Neural cell (in vitro differentiated cells): ENCODE measurements around the gene PAPLN. TPM values are rescaled to one million over a fixed set of nuclear protein-coding genes. Genes with fewer than 3 reads are reported as not detected.

Source experiments
- H2AFZ ChIP-seq: fragments of 200-600, 300-800 bp; sonication (generic), shearing (Covaris generic); 2 replicates; pipeline ENCODE4 v1.6.0; 2014; ENCODE audit warnings: low read depth, mild to moderate bottlenecking, antibody characterized with exemption, low read length, moderate library complexity
- H3F3A ChIP-seq: fragments of 200-600 bp; shearing (Covaris generic); 2 replicates; pipeline ENCODE4 v1.6.1; 2016; ENCODE audit warnings: mild to moderate bottlenecking, moderate library complexity, mixed read lengths, antibody characterized with exemption, low read length; ENCODE audit not compliant: insufficient read depth, poor library complexity, severe bottlenecking
- H3K27ac ChIP-seq: fragments of 200-600, 300-800 bp; sonication (generic), shearing (Covaris generic); 2 replicates; pipeline ENCODE4 v1.5.1; 2014; ENCODE audit warnings: mild to moderate bottlenecking, low read length, moderate library complexity
- H3K27me3 ChIP-seq: fragments of 300-800, 200-600 bp; sonication (generic), shearing (Covaris generic); 2 replicates; pipeline ENCODE4 v1.6.0; 2014; ENCODE audit warnings: mild to moderate bottlenecking, low read depth, low read length, moderate library complexity; ENCODE audit not compliant: insufficient read depth
- H3K36me3 ChIP-seq: fragments of 300-800, 200-600 bp; sonication (generic), shearing (Covaris generic); 2 replicates; pipeline ENCODE4 v1.5.1; 2014; ENCODE audit warnings: mild to moderate bottlenecking, antibody characterized with exemption, low read length, moderate library complexity; ENCODE audit not compliant: insufficient read depth
- H3K4me2 ChIP-seq: fragments of 300-800, 200-600 bp; sonication (generic), shearing (Covaris generic); 2 replicates; pipeline ENCODE4 v1.6.0; 2014; ENCODE audit warnings: mild to moderate bottlenecking, low read length
- H3K4me3 ChIP-seq: fragments of 300-800, 200-600 bp; sonication (generic), shearing (Covaris generic); 2 replicates; pipeline ENCODE4 v1.5.1; 2014; ENCODE audit warnings: mild to moderate bottlenecking, low read length, moderate library complexity
- H3K79me2 ChIP-seq: fragments of 200-600 bp; shearing (Covaris generic); replicated peaks from 2 replicates; pipeline ENCODE4 v1.6.0; 2014; ENCODE audit warnings: mild to moderate bottlenecking, low read length, moderate library complexity; ENCODE audit not compliant: insufficient read depth
- H3K9ac ChIP-seq: fragments of 300-800, 200-600 bp; sonication (generic), shearing (Covaris generic); 2 replicates; pipeline ENCODE4 v1.6.1; 2016; ENCODE audit warnings: mild to moderate bottlenecking, low read length, mixed read lengths
- H3K9me2 ChIP-seq: fragments of 200-600 bp; shearing (Covaris generic); 2 replicates; pipeline ENCODE4 v1.6.1; 2016; ENCODE audit warnings: mild to moderate bottlenecking, low read length, mixed read lengths; ENCODE audit not compliant: insufficient read depth
- H3K9me3 ChIP-seq: fragments of 200-600, 300-800 bp; sonication (generic), shearing (Covaris generic); 2 replicates; pipeline ENCODE4 v1.6.1; 2016; ENCODE audit warnings: mild to moderate bottlenecking, mixed run types, low read length, moderate library complexity, mixed read lengths
- H4K20me1 ChIP-seq: fragments of 200-600 bp; shearing (Covaris generic); 2 replicates; pipeline ENCODE4 v1.6.1; 2016; ENCODE audit warnings: mild to moderate bottlenecking, mixed run types; ENCODE audit not compliant: insufficient read depth
- EP300 ChIP-seq: fragments of 450-650 bp; conservative IDR thresholded peaks from 2 replicates; pipeline ENCODE4 v1.6.1; 2014; ENCODE audit warnings: antibody characterized with exemption, mild to moderate bottlenecking, moderate library complexity; ENCODE audit not compliant: poor library complexity, severe bottlenecking
- EZH2 ChIP-seq: fragments of 200-600, 300-800 bp; shearing (Covaris generic), sonication (generic); IDR thresholded peaks from 2 replicates; pipeline ENCODE4 v1.6.1; 2014; ENCODE audit warnings: antibody characterized with exemption, low read length, borderline replicate concordance, mild to moderate bottlenecking; ENCODE audit not compliant: insufficient read depth, poor library complexity, severe bottlenecking
- MXI1 ChIP-seq: fragments of 450-650 bp; conservative IDR thresholded peaks from 2 replicates; pipeline ENCODE4 v1.6.1; 2014; ENCODE audit warnings: antibody characterized with exemption, mild to moderate bottlenecking; ENCODE audit not compliant: poor library complexity, severe bottlenecking
- POLR2AphosphoS5 ChIP-seq: IDR thresholded peaks from 2 replicates; pipeline ENCODE4 v1.6.1; 2012
- RAD21 ChIP-seq: fragments of 450-650 bp; conservative IDR thresholded peaks from 2 replicates; pipeline ENCODE4 v1.6.1; 2014; ENCODE audit warnings: antibody characterized with exemption, mild to moderate bottlenecking, moderate library complexity
- SMC3 ChIP-seq: fragments of 450-650 bp; conservative IDR thresholded peaks from 2 replicates; pipeline ENCODE4 v1.6.1; 2014; ENCODE audit warnings: antibody characterized with exemption, mild to moderate bottlenecking, moderate library complexity; ENCODE audit not compliant: poor library complexity
- TAF1 ChIP-seq: IDR thresholded peaks from 2 replicates; pipeline ENCODE4 v1.6.1; 2012; ENCODE audit warnings: low read depth
- polyA plus RNA-seq: library from polyadenylated mRNA; depleted of rRNA; stranded (reverse); fragments of >200 nt; gene quantifications from 2 replicates; pipeline ENCODE4 v1.2.3, GENCODE V29; 2014
- TF ChIP-seq, protein P1 (sequence below): IDR thresholded peaks from 2 replicates; pipeline ENCODE4 v1.6.1; 2012; ENCODE audit warnings: borderline replicate concordance
- TF ChIP-seq, protein P2 (sequence below): fragments of 450-650 bp; IDR thresholded peaks from 2 replicates; pipeline ENCODE4 v1.5.1; 2014; ENCODE audit warnings: antibody characterized with exemption, mild to moderate bottlenecking, moderate library complexity; ENCODE audit not compliant: poor library complexity, severe bottlenecking

PAPLN gene
- polyA plus RNA-seq, 1 donor from 2014 or later = 0.14 TPM

DNA sequence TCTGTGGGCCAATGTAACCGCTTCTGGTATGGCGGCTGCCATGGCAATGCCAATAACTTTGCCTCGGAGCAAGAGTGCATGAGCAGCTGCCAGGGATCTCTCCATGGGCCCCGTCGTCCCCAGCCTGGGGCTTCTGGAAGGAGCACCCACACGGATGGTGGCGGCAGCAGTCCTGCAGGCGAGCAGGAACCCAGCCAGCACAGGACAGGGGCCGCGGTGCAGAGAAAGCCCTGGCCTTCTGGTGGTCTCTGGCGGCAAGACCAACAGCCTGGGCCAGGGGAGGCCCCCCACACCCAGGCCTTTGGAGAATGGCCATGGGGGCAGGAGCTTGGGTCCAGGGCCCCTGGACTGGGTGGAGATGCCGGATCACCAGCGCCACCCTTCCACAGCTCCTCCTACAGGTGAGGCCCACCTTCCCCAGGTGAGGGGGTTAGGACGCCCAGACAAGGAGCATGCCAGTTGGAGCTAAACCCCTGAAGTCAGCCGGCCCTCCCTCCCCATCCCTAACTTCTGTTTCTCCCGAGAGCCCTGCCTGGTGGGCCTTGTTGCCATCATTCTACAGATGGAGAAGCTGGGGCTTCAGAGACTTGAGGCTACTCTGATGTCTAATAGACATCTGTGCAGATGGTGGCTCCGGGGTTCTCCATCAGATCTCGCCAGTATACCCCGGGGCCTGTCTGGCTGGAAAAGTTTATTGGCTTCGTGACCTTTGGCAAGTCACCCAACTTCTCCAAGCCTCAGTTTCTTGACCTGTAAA, 25.3 kb downstream of the PAPLN start:
- no peak for TF ChIP-seq SMC3
- TF ChIP-seq MXI1 = no peak
- no peak for TF ChIP-seq RAD21
- TF ChIP-seq, protein P1, sequence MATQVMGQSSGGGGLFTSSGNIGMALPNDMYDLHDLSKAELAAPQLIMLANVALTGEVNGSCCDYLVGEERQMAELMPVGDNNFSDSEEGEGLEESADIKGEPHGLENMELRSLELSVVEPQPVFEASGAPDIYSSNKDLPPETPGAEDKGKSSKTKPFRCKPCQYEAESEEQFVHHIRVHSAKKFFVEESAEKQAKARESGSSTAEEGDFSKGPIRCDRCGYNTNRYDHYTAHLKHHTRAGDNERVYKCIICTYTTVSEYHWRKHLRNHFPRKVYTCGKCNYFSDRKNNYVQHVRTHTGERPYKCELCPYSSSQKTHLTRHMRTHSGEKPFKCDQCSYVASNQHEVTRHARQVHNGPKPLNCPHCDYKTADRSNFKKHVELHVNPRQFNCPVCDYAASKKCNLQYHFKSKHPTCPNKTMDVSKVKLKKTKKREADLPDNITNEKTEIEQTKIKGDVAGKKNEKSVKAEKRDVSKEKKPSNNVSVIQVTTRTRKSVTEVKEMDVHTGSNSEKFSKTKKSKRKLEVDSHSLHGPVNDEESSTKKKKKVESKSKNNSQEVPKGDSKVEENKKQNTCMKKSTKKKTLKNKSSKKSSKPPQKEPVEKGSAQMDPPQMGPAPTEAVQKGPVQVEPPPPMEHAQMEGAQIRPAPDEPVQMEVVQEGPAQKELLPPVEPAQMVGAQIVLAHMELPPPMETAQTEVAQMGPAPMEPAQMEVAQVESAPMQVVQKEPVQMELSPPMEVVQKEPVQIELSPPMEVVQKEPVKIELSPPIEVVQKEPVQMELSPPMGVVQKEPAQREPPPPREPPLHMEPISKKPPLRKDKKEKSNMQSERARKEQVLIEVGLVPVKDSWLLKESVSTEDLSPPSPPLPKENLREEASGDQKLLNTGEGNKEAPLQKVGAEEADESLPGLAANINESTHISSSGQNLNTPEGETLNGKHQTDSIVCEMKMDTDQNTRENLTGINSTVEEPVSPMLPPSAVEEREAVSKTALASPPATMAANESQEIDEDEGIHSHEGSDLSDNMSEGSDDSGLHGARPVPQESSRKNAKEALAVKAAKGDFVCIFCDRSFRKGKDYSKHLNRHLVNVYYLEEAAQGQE = no peak
- TF ChIP-seq, protein P2, sequence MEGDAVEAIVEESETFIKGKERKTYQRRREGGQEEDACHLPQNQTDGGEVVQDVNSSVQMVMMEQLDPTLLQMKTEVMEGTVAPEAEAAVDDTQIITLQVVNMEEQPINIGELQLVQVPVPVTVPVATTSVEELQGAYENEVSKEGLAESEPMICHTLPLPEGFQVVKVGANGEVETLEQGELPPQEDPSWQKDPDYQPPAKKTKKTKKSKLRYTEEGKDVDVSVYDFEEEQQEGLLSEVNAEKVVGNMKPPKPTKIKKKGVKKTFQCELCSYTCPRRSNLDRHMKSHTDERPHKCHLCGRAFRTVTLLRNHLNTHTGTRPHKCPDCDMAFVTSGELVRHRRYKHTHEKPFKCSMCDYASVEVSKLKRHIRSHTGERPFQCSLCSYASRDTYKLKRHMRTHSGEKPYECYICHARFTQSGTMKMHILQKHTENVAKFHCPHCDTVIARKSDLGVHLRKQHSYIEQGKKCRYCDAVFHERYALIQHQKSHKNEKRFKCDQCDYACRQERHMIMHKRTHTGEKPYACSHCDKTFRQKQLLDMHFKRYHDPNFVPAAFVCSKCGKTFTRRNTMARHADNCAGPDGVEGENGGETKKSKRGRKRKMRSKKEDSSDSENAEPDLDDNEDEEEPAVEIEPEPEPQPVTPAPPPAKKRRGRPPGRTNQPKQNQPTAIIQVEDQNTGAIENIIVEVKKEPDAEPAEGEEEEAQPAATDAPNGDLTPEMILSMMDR = no peak
- no peak for TF ChIP-seq EZH2
- no peak for TF ChIP-seq EP300

DNA sequence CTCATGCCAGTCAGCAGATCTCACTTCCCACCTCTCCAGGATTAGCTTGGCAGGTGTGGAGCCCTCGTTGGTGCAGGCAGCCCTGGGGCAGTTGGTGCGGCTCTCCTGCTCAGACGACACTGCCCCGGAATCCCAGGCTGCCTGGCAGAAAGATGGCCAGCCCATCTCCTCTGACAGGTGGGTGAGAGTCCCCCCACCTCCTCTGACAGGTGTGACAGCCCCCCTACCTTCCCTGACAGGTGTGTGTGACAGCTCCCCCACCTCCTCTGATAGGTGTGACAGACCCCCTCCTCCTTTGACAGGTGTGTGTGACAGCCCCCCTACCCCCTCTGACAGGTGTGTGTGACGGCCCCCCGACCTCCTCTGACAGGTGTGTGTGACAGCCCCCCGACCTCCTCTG, 26.3 kb downstream of the PAPLN start:
- H4K20me1 ChIP-seq = no peaks in the 10 kb centered on the region
- H3K4me2 ChIP-seq = no peak overlapping the region
- no peak overlapping the region for H3K27ac ChIP-seq
- H3F3A ChIP-seq = no peaks in the 10 kb centered on the region
- H3K9me3 ChIP-seq = no peaks in the 10 kb centered on the region
- TF ChIP-seq EZH2 = no peak
- TF ChIP-seq SMC3 = no peak
- TF ChIP-seq POLR2AphosphoS5 = peak; percentile 45
- TF ChIP-seq MXI1 = no peak
- no peak for TF ChIP-seq RAD21
- TF ChIP-seq EP300 = peak; percentile 67
- no peak for TF ChIP-seq TAF1
- TF ChIP-seq, protein P2 = no peak
- TF ChIP-seq, protein P1 = no peak
- no peaks in the 10 kb centered on the region for H3K36me3 ChIP-seq
- no peaks in the 10 kb centered on the region for H3K27me3 ChIP-seq
- H3K79me2 ChIP-seq = no peaks in the 10 kb centered on the region
- H2AFZ ChIP-seq = no peak overlapping the region
- H3K4me3 ChIP-seq = no peak overlapping the region
- no peak overlapping the region for H3K9ac ChIP-seq
- no peaks in the 10 kb centered on the region for H3K9me2 ChIP-seq

More for the DNA sequence above, 25.3 kb downstream of the PAPLN start:
- no peak overlapping the region for H3K9ac ChIP-seq
- H3K9me2 ChIP-seq = no peaks in the 10 kb centered on the region
- no peak overlapping the region for H3K4me2 ChIP-seq
- H3K27me3 ChIP-seq = no peaks in the 10 kb centered on the region
- no peaks in the 10 kb centered on the region for H4K20me1 ChIP-seq
- H3K36me3 ChIP-seq = no peaks in the 10 kb centered on the region
- H3K9me3 ChIP-seq = no peaks in the 10 kb centered on the region
- no peaks in the 10 kb centered on the region for H3F3A ChIP-seq
- no peak overlapping the region for H2AFZ ChIP-seq
- H3K79me2 ChIP-seq = no peaks in the 10 kb centered on the region
- H3K4me3 ChIP-seq = no peak overlapping the region
- H3K27ac ChIP-seq = no peak overlapping the region
